ENCODE data around the gene HOXB6.

GRCh38 chr17:48555258-48556228, 49.2 kb downstream of the HOXB6 start:
- no peak for TF ChIP-seq HEYL (CRISPR knock-in tag; IDR thresholded peaks at IDR 0.05)
- TF ChIP-seq CTCF (IDR thresholded peaks at IDR 0.05): no peak
- no peak for TF ChIP-seq FOSL2 (IDR thresholded peaks at IDR 0.05)
- TF ChIP-seq FOSL2 (CRISPR knock-in tag; IDR thresholded peaks at IDR 0.05): no peak
- no peak for TF ChIP-seq ZC3H11A (IDR thresholded peaks at IDR 0.05)

Measured in A549 (cell line).